Progenitor cell of endocrine pancreas (in vitro differentiated cells): ENCODE measurements around the gene PARP9. TPM values are rescaled to one million over a fixed set of nuclear protein-coding genes. Genes with fewer than 3 reads are reported as not detected.

Experiments used
- DNase-seq: peaks from one replicate; pipeline ENCODE4 v3.0.0; 2021; ENCODE audit warnings: low spot score; ENCODE audit not compliant: unreplicated experiment
- H3K27ac Mint-ChIP-seq: 2 replicates; pipeline ENCODE4 v1.8.0; 2021; ENCODE audit warnings: mild to moderate bottlenecking, moderate library complexity, mixed read lengths
- H3K27me3 Mint-ChIP-seq: 2 replicates; pipeline ENCODE4 v1.8.0; 2021; ENCODE audit warnings: mixed read lengths
- H3K36me3 Mint-ChIP-seq: 2 replicates; pipeline ENCODE4 v1.8.0; 2022; ENCODE audit warnings: mixed read lengths; ENCODE audit not compliant: insufficient read depth
- H3K4me1 Mint-ChIP-seq: 2 replicates; pipeline ENCODE4 v1.8.0; 2021; ENCODE audit warnings: low read depth, mixed read lengths
- H3K4me3 Mint-ChIP-seq: 2 replicates; pipeline ENCODE4 v1.8.0; 2021; ENCODE audit warnings: low read depth, mild to moderate bottlenecking, moderate library complexity, mixed read lengths
- H3K9me3 Mint-ChIP-seq: 2 replicates; pipeline ENCODE4 v1.8.0; 2021; ENCODE audit warnings: low read depth, mixed read lengths
- total RNA-seq: library from RNA; stranded (reverse); gene quantifications from 2 replicates; pipeline ENCODE4 v1.2.1, GENCODE V29; 2021
- TF ChIP-seq, protein P1 (sequence below): fragments of 200-600 bp; sonication (generic); IDR thresholded peaks from one replicate; pipeline ENCODE4 v1.5.0; 2021; ENCODE audit warnings: antibody characterized with exemption, mild to moderate bottlenecking; ENCODE audit not compliant: unreplicated experiment

Gene PARP9
- total RNA-seq, 1 donor from 2014 or later: 11.3 TPM

DNA sequence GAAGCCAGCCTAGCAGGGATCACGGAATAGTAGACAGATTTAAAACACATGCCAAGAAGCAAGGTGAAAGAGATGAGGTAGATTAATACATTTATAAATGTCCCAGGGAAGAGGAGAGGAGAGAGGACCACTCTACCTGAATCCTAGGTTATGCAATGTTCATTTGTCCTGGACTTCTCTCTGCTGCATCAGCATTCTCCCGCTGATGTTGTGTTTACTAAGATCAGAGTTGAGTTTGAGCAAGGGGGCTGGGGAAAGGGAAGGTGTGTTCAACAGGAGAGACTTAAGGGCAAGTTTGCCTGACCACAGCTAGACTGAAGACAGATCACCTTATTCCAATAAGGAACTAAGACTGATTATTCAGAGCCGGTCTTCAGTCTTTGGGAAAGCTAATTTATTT lies 48.2 kb downstream of the PARP9 start:
- Mint-ChIP-seq H3K4me3 (peak overlapping the region; percentile 9), H3K27ac (no peak overlapping the region), H3K27me3 (no peaks in the 10 kb centered on the region), H3K36me3 (no peaks in the 10 kb centered on the region), H3K4me1 (peaks cover 20% of the 10 kb centered on the region), H3K9me3 (no peaks in the 10 kb centered on the region)
- TF ChIP-seq, protein P1, sequence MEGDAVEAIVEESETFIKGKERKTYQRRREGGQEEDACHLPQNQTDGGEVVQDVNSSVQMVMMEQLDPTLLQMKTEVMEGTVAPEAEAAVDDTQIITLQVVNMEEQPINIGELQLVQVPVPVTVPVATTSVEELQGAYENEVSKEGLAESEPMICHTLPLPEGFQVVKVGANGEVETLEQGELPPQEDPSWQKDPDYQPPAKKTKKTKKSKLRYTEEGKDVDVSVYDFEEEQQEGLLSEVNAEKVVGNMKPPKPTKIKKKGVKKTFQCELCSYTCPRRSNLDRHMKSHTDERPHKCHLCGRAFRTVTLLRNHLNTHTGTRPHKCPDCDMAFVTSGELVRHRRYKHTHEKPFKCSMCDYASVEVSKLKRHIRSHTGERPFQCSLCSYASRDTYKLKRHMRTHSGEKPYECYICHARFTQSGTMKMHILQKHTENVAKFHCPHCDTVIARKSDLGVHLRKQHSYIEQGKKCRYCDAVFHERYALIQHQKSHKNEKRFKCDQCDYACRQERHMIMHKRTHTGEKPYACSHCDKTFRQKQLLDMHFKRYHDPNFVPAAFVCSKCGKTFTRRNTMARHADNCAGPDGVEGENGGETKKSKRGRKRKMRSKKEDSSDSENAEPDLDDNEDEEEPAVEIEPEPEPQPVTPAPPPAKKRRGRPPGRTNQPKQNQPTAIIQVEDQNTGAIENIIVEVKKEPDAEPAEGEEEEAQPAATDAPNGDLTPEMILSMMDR: no peak
- no peak for DNase-seq

- TF ChIP-seq, protein P1: no peak
- no peak for DNase-seq
Measured at GRCh38 chr3:122515020-122515468, 49.1 kb downstream of the PARP9 start.

DNA sequence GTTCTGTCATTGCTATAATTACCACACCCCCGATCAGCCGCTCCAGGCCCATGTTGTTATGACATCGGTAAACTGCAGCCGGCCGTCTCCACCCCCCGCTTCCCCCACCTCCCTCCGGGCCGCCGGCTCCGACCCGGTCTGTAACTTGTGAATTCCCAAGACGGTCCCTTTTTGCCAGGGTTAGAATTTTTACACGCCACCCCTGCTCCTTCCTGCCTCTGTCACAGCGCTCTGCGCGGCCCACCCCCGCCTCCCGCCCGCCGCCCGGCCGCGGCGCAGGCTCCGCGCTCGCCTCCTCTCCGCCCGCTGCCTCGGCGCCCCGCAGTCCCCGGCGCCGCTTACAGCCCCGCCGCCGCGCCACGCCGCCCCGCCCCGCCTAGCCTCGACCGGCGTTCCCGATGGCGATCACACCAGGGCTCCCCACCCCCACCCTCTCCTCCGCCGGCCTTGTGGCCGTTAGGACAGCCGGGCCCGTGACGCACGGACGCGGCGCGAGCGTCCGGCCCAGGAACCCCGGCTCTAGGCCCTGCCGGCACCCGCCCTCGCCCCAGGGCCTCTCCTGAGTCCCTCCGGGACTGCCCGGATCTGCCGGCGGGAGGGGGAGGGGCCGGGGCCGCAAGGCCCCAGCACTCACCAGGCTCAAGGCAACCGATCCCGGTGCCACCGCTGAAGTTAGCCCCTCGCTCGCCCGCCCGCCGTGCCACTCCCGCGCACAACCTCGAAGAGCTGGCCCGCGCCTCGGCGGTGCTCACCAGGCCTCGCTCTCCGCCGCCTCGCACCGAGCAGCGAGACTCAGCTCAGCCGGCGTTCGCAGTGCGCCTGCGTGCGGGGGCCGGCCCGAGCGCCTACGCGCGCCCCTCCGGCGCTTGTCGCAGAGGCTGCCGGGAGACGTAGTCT lies 49.7 kb downstream of the PARP9 start, which contains the start of gene KPNA1:
Gene KPNA1 (minus strand): TSS at position 817 of the 897 bp plus-strand sequence. CDS start 18,374 bp downstream, outside the sequence.
- Mint-ChIP-seq H3K4me3 (peak within 1 kb of the TSS; percentile 84), H3K36me3 (peaks cover 1% of the 10 kb centered on the region), H3K27me3 (no peaks in the 10 kb centered on the region), H3K27ac (peak within 1 kb of the TSS; percentile 93), H3K4me1 (peaks cover 28% of the 10 kb centered on the region), H3K9me3 (no peaks in the 10 kb centered on the region)
- TF ChIP-seq, protein P1: no peak
- DNase-seq: peak; percentile 80

More at GRCh38 chr3:122515020-122515468, 49.1 kb downstream of the PARP9 start:
- Mint-ChIP-seq H3K27me3 (no peaks in the 10 kb centered on the region), H3K9me3 (no peaks in the 10 kb centered on the region), H3K4me1 (peaks cover 25% of the 10 kb centered on the region), H3K36me3 (peaks cover 1% of the 10 kb centered on the region), H3K27ac (peak overlapping the region; percentile 93), H3K4me3 (peak overlapping the region; percentile 84)

DNA sequence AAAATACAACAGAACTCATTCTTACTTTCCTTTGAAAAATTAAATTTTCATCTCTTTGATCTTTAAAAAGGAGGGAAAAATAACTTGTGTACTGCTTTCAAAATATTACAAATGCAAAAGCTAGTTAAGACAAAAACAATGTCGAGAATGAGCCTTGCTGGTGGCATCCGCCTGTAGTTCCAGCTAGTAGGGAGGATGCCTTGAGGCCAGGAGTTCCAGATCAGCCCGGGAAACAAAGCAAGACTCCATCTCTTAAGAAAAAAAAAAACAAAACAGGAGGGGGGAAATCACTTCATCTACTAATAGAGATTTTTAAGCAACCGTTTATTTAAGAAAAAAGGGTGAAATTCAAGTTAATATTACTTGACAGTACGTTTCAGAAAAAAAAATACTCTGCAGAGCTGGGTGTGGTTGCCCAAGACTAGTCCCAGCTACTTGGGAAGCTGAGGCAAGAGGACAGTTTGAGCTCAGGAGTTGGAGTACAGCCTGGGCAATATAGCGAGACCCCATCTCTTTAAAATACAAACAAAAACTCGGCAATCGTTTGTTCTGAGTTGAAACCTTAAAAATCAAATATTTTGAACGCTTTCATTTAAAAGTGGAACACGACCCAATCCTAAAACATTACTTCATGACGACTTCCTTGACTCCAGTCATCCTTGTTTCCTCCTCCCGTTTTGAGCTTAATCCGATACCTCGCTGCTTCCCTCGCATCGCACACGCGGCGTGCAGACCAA lies 50.5 kb downstream of the PARP9 start:
- Mint-ChIP-seq H3K27ac (peak overlapping the region; percentile 91), H3K27me3 (no peaks in the 10 kb centered on the region), H3K9me3 (no peaks in the 10 kb centered on the region), H3K36me3 (peaks cover 1% of the 10 kb centered on the region), H3K4me3 (peak overlapping the region; percentile 82), H3K4me1 (peaks cover 28% of the 10 kb centered on the region)
- TF ChIP-seq, protein P1: no peak
- DNase-seq: no peak

DNA sequence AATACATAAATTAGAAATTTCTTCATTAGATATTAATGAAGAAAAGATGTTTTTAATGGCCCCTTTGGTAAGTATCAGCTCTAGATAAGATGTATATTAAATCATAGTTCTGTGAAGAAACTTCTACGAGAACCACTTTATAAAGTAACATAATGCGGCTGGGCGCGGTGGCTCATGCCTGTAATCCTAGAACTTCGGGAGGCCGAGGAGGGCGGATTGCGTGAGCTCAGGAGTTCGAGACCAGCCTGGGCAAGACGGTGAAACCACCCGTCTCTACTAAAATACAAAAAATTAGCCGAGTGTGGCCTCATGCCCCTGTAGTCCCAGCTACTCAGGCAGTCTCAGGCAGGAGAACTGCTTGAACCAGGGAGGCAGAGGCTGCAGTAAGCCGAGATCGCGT lies 51.8 kb downstream of the PARP9 start:
- no peak overlapping the region for H3K27ac Mint-ChIP-seq
- peaks cover 28% of the 10 kb centered on the region for H3K4me1 Mint-ChIP-seq
- peaks cover 1% of the 10 kb centered on the region for H3K36me3 Mint-ChIP-seq

More for the DNA sequence above, 51.8 kb downstream of the PARP9 start:
- TF ChIP-seq, protein P1: no peak
- H3K9me3 Mint-ChIP-seq: no peaks in the 10 kb centered on the region
- DNase-seq: no peak
- no peaks in the 10 kb centered on the region for H3K27me3 Mint-ChIP-seq
- peak overlapping the region; percentile 40 for H3K4me3 Mint-ChIP-seq
